ENCODE data around the gene CATSPER1. TPM values are rescaled to one million over a fixed set of nuclear protein-coding genes. Genes with fewer than 3 reads are reported as not detected.

CATSPER1 gene
- total and polyA plus RNA-seq, 2 of the 8 experiments (the other 6 are each of a cell fraction or from before 2014, with no cell fraction given): not detected

- TF ChIP-seq NRF1 (IDR thresholded peaks at IDR 0.05; ENCODE audit: low read depth, low read length): no peak
- TF ChIP-seq HDAC6 (IDR thresholded peaks at IDR 0.05; ENCODE audit: low read depth, low read length): no peak
- no peak for TF ChIP-seq FOSL1 (IDR thresholded peaks at IDR 0.05; ENCODE audit: insufficient read depth, low read depth, low read length)
- TF ChIP-seq SAP30 (IDR thresholded peaks at IDR 0.05; ENCODE audit: insufficient read depth, insufficient replicate concordance, low read length): no peak
- no peak for TF ChIP-seq EGR1 (IDR thresholded peaks at IDR 0.05; ENCODE audit: borderline replicate concordance, low read depth, low read length)
- TF ChIP-seq SIRT6 (IDR thresholded peaks at IDR 0.05; ENCODE audit: low read length): no peak
- TF ChIP-seq YY1 (IDR thresholded peaks at IDR 0.05; ENCODE audit: low read depth, low read length): no peak
These were observed 17.7 kb downstream of the CATSPER1 start (continued) for GRCh38 chr11:66008468-66009101.
